ENCODE results near the gene EFNA5.

GRCh38 chr5:107675201-107675600 lies 4.5 kb upstream of the EFNA5 start:
- no peak for TF ChIP-seq CTCF (IDR thresholded peaks at IDR 0.05)
- no peak for TF ChIP-seq POLR2A (IDR thresholded peaks at IDR 0.05)

All from lower leg skin (tissue), 3 donors.